GM19324 (cell line): ENCODE data around the gene PTPRA.
"Not testable (repeated sequence)": the region's sequence is repeated elsewhere in the genome, so short reads cannot be mapped to it uniquely, and the experiment has no call there.

Experiments used
- ATAC-seq: cut with Tn5 transposase; IDR thresholded peaks from one replicate; pipeline ENCODE4 v1.9.1; 2021; ENCODE audit warnings: mild to moderate bottlenecking, moderate library complexity; ENCODE audit not compliant: unreplicated experiment, low FRiP score

Gene PTPRA

DNA sequence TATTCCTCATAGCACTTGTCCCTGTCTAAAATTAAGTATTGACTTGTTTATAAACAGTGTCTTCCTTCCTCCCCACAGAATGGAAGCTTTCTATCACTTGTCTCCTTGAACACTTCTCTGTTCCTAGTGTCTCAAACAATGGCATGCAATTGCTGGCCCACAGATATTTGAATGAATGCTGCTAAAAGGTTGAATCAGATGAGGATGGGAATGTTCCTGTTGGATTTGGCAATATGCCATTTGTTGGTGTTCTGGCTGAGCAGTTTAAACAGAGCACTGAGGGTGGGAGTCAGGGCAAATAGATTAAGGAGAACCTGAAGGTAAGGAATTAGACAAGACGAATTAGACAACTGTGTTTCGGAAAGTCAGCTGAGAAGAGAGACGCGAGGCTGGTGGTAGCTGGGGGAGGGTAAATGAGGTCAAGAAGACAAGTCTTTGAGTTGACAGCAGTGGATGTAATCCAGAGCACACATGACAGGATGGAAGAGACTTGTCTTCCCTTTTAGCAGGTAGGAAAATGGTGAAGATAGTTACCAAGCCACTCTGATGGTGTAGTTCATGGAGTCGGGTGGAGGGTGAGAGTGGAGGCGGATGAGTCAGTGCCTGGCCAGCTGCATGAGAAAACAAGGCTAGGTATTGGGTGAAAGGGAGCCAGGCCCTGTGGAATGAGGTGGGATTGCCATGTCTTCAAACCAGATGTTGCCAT lies 111.8 kb downstream of the PTPRA start:
- no peak for ATAC-seq

DNA sequence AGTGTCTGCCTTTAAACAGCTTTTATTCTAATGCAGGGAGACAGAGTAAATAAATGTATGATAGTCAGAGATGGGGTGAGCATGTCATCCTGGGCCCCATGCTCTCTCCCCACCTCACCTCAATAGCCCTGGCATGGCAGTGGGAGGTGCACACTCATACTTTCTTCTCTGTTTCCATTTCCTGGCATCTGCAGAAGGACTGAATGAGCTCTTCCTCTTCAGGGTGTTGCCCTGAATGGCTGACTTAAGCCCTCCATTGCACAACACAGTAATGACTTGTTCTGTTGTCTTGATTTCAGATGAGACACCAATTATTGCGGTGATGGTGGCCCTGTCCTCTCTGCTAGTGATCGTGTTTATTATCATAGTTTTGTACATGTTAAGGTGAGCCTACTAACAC lies 113.2 kb downstream of the PTPRA start:
- no peak for ATAC-seq

DNA sequence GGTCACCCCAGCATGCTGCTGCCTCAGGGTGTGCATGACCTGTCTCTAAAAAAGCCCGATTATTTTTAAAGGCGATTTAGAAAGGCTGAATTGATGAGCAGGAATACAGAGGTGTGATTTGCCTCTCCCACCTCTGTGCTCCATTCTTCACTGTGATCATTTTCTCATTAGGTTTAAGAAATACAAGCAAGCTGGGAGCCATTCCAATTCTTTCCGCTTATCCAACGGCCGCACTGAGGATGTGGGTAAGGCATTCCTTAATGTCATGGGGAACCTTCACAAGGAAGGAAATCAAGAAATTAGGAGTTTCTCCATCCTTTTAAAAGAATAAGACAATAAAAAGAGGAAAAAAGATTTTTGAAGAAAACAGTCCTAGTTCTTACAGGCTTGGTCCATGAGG lies 114.6 kb downstream of the PTPRA start:
- no peak for ATAC-seq

DNA sequence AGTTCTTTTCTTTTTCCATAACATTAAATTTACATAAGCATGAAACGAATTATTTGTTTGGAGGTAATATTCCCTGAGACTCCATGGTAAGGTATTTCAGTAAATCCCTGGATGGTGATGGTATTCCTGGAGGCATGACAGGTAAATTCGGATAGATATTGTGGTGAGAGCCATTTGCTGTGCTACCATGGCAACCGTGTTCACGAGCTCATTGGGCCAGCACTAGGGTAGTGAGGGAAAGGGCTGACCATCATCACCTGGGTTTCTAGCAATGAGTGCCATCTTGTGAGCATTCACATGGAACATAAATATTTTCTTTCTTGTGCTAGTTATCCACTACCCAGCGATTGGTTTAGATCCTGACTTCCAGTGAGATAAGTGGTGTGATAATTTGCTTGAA lies 118.3 kb downstream of the PTPRA start:
- no peak for ATAC-seq

DNA sequence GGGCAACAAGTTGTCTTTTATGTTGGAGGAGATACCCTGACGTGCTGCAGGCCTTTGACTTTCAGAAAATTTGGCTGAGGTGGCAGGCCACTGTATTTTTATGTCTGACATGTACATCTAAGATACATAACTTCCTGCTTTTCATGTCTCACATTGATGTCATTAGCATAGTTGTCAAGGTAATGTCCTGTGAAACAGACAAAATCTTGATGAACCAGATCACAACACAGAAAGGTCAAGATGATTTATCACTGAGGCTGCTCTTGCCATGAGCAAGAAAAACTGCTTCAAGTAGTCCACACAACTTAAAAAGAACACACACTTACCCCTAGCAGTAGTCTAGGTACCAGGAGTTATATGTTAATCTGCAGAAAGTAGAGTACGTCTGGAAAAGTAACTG lies 120.0 kb downstream of the PTPRA start:
- ATAC-seq, result no peak

DNA sequence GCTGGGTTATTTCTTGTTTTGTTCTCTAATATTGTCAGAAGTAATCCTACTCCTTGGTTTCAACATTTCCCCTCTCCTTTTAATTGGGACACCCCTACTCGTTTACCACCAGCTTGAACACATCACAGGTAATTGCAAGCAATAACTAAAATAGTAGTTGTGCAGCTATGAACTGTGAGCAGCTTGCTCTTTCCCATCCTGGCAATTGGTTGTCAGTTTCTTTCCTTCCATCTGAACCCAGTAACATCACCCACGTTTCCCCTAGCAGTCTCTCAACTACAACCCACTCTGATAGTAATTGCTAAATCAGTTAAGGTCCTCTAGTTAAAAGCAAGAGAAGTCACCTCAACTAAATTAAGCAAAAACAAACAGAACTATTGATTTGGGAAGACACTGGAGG lies 122.5 kb downstream of the PTPRA start:
- ATAC-seq, result no peak

DNA sequence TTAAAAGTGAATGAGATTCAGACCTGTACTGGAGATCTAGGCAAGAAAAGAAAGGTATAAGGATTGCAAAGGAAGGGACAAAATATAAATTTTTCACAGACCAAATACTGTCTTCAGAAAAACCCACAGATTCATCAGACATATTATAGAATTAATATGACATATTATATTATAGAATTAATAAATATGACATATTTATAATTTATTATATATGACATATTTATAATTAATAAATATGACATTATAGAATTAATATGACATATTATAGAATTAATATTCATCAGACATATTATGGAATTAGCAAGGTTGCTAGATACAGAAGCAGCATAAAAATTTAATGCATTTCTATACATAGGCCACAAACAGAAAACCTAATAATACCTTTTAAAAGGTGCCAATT lies 125.4 kb downstream of the PTPRA start:
- ATAC-seq, result no peak

DNA sequence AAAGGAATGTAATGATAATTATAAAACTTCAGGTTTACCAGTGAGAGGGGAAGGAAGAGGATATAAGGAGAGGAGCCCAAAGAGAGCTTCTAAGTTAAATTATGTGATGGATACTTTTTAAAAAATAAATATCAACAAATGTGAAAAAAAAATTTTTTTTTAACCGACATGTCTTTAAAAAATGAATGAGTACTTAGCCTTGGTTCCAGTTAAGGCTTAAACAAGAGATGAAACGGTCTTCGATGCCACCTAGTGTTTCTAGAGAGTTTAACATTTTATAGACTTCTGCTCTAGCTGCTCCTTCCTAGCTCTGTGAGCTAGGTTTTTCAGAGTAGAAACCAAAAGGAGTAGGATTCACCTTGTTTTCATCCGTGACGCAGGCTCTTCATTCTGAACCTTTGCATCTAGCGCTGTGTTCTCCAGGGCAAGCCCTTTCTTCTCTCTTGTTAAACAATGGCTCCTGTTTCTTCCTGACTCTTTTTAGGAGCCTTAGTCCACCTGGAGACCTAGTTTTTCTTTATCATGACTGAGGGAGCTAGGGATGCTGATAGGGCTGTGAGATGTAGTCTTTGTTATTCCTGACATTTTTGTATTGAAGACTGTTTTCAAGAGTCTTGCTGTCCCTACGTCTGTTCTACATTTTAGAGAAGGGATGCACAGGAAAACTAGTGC lies 127.7 kb downstream of the PTPRA start:
- no peak for ATAC-seq

DNA sequence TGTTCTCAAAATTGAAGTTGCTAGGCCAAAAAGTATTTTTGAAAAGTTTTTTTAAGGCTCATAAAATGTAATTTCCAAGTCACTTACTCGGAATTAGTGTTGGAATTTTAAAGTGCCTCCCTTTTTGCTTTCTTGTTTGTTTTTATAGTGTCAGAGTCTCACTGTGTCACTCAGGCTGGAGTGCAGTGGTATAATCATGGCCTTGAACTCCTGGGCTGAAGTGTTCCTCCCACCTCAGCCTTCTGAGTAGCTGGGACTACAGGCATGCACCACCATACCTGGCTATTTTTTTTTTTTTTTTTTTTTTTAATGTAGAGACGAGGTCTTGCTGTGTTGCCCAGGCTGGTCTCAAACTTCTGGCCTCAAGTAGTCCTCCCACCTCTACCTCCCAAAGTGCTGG lies 130.1 kb downstream of the PTPRA start:
- no peak for ATAC-seq

DNA sequence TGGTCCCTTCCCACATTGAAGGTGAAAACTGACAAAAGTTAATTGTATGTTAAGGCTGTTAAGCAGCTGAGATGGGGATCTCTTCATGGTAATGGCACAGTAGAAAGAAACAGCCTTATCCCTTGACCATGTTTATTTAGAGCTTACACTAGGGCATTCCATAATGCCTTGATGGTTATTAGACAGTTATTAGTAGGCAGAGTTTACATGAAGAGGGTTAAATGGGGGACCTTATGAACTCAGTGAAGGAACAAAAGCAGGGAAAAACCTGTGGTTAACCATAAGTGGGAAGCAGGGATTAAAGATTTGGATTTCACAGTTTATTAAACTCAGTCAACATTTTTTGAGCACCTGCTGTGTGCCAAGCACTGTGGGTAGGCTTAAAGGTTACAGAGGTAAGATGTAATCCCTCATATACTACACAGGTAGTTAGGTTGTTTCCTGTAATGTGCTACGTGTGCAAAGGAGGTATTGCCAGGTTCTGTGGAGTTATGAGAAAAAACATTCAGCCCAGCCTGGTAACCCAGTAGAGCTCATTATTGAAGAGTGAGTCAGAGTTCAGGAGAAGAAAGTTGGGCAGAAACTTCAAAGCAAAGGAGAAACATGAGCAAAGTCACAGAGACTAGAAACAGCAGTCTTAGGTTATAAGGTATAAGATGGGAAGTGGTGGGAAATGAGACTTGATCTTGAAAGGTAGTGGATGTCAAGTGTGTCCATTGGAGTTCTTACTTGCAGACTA lies 137.9 kb downstream of the PTPRA start:
- ATAC-seq, result no peak

DNA sequence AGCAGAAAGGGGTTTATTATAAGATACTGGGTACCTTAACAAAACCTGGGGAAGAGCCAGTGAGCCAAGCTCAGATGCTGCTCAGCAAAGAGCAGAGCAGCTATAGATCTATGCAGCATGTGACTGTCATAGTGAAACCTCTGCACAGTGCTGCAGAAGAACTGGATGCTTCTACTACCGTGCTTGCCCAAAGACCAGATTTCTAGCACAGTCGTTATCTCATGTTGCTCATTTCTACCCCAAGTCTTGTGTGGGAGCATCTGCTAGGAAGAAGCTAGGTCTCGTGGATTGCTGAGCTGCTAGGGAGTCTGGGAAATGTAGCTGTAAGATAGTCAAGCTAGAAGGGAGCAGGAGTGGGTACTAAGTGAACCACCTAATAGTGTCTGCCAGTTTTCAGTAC lies 138.5 kb downstream of the PTPRA start:
- no peak for ATAC-seq

DNA sequence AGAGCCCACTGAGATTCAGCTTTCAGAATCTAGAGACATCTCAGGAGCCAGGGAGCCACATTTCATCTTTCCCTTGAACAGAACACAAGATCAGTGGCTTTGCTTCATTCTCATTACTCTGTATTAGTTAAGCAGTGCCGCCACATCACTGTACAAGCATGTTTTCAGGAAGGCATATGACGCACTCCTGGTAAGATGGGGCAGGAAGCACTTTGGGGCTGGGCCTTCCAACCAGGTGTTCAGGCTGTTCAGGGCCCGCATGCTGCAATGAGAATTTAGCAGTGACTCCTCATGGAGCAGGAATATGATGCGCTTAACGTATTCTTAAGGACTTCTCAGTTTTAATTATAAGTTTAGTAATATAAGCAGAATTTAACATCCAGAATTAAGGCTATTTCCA lies 140.5 kb downstream of the PTPRA start:
- ATAC-seq, result no peak

DNA sequence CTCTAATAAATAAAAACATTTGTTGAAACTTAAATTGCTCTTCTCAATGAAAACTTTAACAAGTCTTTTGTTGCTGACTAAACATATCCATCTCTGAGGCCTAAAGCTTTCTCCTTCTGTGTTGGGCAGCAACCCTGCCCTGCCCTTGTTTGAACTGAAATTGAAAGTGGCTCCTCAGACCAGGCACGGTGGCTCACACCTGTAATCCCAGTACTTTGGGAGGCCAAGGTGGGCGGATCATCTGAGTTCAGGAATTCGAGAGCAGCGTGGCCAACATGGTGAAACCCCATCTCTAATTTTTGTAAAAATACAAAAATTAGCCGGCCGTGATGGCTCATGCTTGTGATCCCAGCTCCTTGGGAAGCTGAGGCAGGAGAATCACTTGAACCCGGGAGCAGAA lies 140.9 kb downstream of the PTPRA start:
- ATAC-seq, result no peak

DNA sequence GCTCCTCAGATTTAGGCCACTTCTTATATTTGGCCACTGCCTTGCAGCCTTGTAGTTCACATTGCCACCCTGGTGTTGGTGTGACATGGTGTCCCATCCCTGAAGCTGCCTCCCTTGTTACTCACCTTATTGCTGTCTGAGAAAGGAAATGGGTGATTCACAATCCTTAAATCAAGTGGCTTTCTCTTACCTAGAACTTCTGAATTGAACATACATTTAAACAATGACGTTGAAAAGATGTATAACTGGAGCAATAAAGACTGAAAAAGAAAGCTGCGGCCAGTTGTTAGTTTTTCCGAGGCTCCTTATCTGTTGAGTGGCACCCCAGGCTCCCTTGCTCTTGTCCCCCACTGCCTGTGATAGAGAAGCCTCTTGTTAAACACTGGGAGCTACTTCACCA lies 141.4 kb downstream of the PTPRA start:
- no peak for ATAC-seq

DNA sequence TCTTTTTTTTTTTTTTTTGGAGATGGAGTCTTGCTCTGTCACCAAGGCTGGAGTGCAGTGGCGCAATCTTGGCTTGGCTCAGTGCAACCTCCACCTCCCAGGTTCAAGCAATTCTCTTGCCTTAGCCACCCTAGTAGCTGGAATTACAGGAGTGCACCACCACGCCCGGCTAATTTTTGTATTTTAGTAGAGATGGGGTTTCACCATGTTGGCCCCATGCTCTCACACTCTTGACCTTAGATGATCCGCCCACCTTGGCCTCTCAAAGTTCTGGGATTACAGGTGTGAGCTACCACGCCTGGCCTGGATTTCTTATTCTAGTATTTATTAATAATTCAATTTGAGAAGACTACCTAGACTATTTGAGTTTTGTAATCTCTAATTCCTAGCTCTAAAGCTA lies 142.0 kb downstream of the PTPRA start:
- ATAC-seq, result not testable (repeated sequence)

DNA sequence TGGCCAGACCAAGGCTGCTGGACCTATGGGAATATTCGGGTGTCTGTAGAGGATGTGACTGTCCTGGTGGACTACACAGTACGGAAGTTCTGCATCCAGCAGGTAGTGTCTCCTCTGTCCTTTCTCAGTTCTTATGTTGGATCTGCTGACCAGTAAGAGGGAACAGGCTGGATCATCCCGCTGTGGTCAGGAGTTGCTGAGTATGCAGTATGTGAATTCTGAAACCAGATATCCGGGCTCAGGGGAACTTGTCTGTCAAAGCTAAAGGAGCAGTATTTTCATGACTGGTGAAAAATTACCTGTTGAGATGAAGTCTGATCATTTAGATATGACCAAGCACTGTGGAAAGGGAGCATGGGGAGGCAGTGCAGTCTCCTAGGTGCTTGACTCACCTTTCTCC lies 148.0 kb downstream of the PTPRA start:
- ATAC-seq, result no peak

DNA sequence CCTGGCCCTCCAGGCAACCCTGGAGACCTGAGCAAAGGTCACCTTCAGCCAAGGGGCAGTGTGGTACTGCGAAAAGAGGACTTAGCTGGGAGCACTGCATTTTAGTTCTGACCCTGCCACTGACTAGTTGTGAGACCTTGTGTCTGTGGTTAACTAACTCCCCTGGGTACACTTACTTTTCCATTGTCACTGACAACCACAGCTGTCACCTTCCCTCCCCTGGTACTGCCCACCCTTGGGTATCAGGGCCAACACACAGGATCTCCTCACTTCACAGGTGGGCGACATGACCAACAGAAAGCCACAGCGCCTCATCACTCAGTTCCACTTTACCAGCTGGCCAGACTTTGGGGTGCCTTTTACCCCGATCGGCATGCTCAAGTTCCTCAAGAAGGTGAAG lies 148.5 kb downstream of the PTPRA start:
- no peak for ATAC-seq

DNA sequence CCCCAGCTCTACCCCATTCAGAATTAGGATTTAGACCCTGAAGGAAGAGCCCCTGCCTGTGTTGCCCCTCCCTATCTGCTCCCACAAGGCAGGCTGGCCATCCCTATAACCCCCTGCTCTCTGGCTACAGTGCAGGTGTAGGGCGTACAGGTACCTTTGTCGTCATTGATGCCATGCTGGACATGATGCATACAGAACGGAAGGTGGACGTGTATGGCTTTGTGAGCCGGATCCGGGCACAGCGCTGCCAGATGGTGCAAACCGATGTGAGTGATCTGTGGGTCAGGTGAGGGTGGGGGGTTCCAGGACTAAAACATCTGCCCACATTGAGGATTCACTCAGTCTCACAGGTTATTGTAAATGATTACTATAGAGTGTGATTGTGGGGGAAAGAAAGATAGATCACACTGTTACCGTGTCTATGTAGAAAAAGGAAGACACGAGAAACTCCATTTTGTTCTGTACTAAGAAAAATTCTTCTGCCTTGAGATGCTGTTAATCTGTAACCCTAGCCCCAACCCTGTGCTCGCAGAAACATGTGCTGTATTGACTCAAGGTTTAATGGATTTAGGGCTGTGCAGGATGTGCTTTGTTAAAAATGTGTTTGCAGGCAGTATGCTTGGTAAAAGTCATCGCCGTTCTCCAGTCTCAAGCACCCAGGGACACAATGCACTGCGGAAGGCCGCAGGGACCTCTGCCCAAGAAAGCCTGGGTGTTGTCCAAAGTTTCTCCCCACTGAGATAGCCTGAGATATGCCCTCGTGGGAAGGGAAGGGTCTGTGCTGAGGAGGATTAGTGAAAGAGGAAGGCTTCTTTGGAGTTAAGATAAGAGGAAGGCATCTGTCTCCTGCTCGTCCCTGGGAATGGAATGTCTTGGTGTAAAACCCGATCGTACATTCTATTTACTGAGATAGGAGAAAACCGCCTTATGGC lies 149.5 kb downstream of the PTPRA start:
- not testable (repeated sequence) for ATAC-seq

DNA sequence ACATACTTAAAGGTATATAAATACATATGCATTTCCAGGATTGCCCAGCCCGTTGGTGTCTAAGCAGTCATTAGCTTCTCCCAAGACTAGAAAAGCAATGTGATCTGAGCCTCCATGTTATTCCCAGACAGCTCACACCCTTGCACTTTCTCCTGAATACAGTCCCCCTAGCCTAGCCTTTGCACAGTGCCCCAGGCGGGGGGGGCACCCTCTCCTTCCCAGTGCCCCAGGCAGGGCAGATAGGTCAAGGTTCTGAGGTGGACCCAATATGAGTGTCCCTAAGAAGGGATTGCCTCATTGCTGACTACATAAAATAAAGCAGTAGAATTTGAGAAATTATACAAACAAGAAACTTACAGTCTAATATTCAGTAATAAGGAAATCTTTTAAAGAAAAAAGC lies 154.7 kb downstream of the PTPRA start:
- no peak for ATAC-seq

DNA sequence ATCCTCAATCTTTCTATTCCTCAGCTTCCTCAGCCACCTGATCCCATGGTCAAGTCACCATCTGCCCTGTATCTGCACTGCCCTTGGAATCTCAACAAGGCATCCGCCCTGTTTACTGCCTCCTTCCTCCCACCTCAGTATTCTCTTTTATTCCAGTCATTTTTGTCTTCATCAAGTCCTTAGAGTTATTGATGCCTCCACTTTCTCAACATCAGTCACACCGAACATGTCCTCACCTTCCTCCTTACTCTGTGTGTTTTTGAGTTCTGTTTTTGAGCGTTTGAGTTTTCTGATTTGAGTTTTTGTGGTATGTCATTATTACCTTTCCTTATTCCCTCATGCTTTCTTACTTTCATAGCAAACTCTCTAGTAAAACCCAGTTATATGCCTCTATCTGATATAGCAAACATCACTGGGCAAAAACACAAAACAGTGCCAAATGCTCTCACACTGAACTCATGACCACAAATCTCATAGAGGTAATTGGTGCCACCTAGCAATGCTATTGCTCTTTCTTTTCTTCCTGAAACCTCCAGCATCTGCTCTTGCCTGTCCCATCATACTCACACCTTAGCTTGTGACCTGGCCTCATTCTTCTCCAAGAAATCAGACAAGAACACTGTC lies 158.4 kb downstream of the PTPRA start:
- no peak for ATAC-seq
